Suprapubic skin (tissue), 4 donors: Measurements from ENCODE around the gene PSMB8. TPM values are rescaled to one million over a fixed set of nuclear protein-coding genes. Genes with fewer than 3 reads are reported as not detected.
A peak's percentile ranks its signal among the peaks of the same experiment; 100 is the strongest.

Experiments used
- DNase-seq, 2 donors: peaks; one replicate each; pipeline ENCODE4 v3.0.0-alpha.2; 2019; ENCODE audit warnings: low spot score in 2 of 2
- H3K27ac ChIP-seq: fragments of 200-600 bp; sonication (generic); one replicate; pipeline ENCODE4 v1.5.1; 2019
- H3K27me3 ChIP-seq: fragments of 200-600 bp; sonication (generic); one replicate; pipeline ENCODE4 v1.5.1; 2019
- H3K36me3 ChIP-seq: fragments of 200-600 bp; sonication (generic); one replicate; pipeline ENCODE4 v1.5.1; 2019
- H3K4me1 ChIP-seq: fragments of 200-600 bp; sonication (generic); one replicate; pipeline ENCODE4 v1.5.1; 2019
- H3K4me3 ChIP-seq: fragments of 200-600 bp; sonication (generic); one replicate; pipeline ENCODE4 v1.5.1; 2019; ENCODE audit warnings: mild to moderate bottlenecking
- H3K9me3 ChIP-seq: fragments of 200-600 bp; sonication (generic); one replicate; pipeline ENCODE4 v1.5.1; 2019
- CTCF ChIP-seq, 2 donors: fragments of 200-600 bp in 1 of 2; fragments of 450-650 bp in 1 of 2; sonication (generic) in 1 of 2; IDR thresholded peaks; one replicate each; pipeline ENCODE4 v1.5.1; 2016 to 2019; ENCODE audit warnings: antibody characterized with exemption in 2 of 2, mild to moderate bottlenecking in 1 of 2, moderate library complexity in 1 of 2
- EP300 ChIP-seq: sonication (generic); formaldehyde crosslinking; IDR thresholded peaks from one replicate; pipeline ENCODE4 v1.6.1; 2017; ENCODE audit warnings: antibody characterized with exemption
- POLR2A ChIP-seq, 2 donors: fragments of 450-650 bp; IDR thresholded peaks; one replicate each; pipeline ENCODE4 v1.6.1; 2017; ENCODE audit warnings: antibody characterized with exemption in 2 of 2, mild to moderate bottlenecking in 2 of 2, moderate library complexity in 2 of 2
- POLR2AphosphoS5 ChIP-seq, 3 donors: sonication (generic); formaldehyde crosslinking; IDR thresholded peaks; one replicate each; pipeline ENCODE4 v1.6.1; 2017; ENCODE audit warnings: antibody characterized with exemption in 3 of 3
- WGBS: methylation state at CpG from one replicate; pipeline ENCODE4 v1.1.5; 2018; 5-methylcytosine and 5-hydroxymethylcytosine counted together
- total RNA-seq, 4 donors: library from RNA; depleted of rRNA; stranded (reverse); fragments of >200 nt; gene quantifications; one replicate each; pipeline ENCODE4 v1.1.0, GENCODE V29; 2016

The PSMB8 gene
- total RNA-seq, 4 donors from 2014 or later, result 43.6 to 62.7 (median 49.0) TPM

- no peaks in the 10 kb centered on the region for H3K9me3 ChIP-seq
- no peak overlapping the region for H3K4me3 ChIP-seq
- H3K27ac ChIP-seq, result no peak overlapping the region
- TF ChIP-seq CTCF (IDR thresholded peaks at IDR 0.05) (no peak), POLR2AphosphoS5 (IDR thresholded peaks at IDR 0.05) (no peak), POLR2A (IDR thresholded peaks at IDR 0.05) (no peak)
- peaks cover 41% of the 10 kb centered on the region for H3K36me3 ChIP-seq
- no peaks in the 10 kb centered on the region for H3K27me3 ChIP-seq
- DNase-seq, result no peak
- 71% methylated on average over 7 of the region's 7 CpGs for WGBS
- peaks cover 13% of the 10 kb centered on the region for H3K4me1 ChIP-seq
These were observed 14.4 kb downstream of the PSMB8 start for GRCh38 chr6:32829495-32829894.

- Histone ChIP-seq H3K4me1 (peaks cover 13% of the 10 kb centered on the region), H3K4me3 (no peak overlapping the region), H3K36me3 (peaks cover 30% of the 10 kb centered on the region), H3K9me3 (no peaks in the 10 kb centered on the region), H3K27me3 (no peaks in the 10 kb centered on the region), H3K27ac (no peak overlapping the region)
- DNase-seq, result no peak
- no peak for TF ChIP-seq POLR2A (IDR thresholded peaks at IDR 0.05)
- TF ChIP-seq EP300, result no peak
- TF ChIP-seq POLR2AphosphoS5 (IDR thresholded peaks at IDR 0.05), result no peak
- TF ChIP-seq CTCF (IDR thresholded peaks at IDR 0.05), result no peak
- 52% methylated on average over 3 of the region's 3 CpGs for WGBS
These were observed 16.8 kb downstream of the PSMB8 start for GRCh38 chr6:32827025-32827424.

GRCh38 chr6:32825966-32826365 is 17.9 kb downstream of the PSMB8 start:
- Histone ChIP-seq H3K27me3 (no peaks in the 10 kb centered on the region), H3K27ac (no peak overlapping the region), H3K4me3 (no peak overlapping the region), H3K9me3 (no peaks in the 10 kb centered on the region), H3K36me3 (peaks cover 25% of the 10 kb centered on the region), H3K4me1 (peaks cover 13% of the 10 kb centered on the region)
- 29% methylated on average over 2 of the region's 2 CpGs for WGBS
- DNase-seq, result no peak
- TF ChIP-seq POLR2AphosphoS5 (IDR thresholded peaks at IDR 0.05) (no peak), CTCF (IDR thresholded peaks at IDR 0.05) (peak in 1 of 2 donors; percentile 4)

- WGBS, result 44% methylated on average over 3 of the region's 3 CpGs
- no peak for TF ChIP-seq POLR2A (IDR thresholded peaks at IDR 0.05)
- TF ChIP-seq POLR2AphosphoS5 (IDR thresholded peaks at IDR 0.05), result no peak
- no peak for TF ChIP-seq CTCF (IDR thresholded peaks at IDR 0.05)
- TF ChIP-seq EP300, result no peak
- no peak overlapping the region for H3K27ac ChIP-seq
- peaks cover 34% of the 10 kb centered on the region for H3K4me1 ChIP-seq
- H3K4me3 ChIP-seq, result no peak overlapping the region
- H3K36me3 ChIP-seq, result no peaks in the 10 kb centered on the region
- H3K9me3 ChIP-seq, result no peaks in the 10 kb centered on the region
- no peaks in the 10 kb centered on the region for H3K27me3 ChIP-seq
- DNase-seq, result no peak
These were observed 24.1 kb downstream of the PSMB8 start for GRCh38 chr6:32819729-32820128.

- Histone ChIP-seq H3K4me3 (no peak overlapping the region), H3K4me1 (peaks cover 34% of the 10 kb centered on the region), H3K36me3 (no peaks in the 10 kb centered on the region), H3K27me3 (no peaks in the 10 kb centered on the region), H3K27ac (no peak overlapping the region), H3K9me3 (no peaks in the 10 kb centered on the region)
- WGBS, result 55% methylated on average over 2 of the region's 2 CpGs
- DNase-seq, result no peak
- TF ChIP-seq CTCF (IDR thresholded peaks at IDR 0.05), result no peak
These were observed 25.0 kb downstream of the PSMB8 start for GRCh38 chr6:32818867-32819266.
